Prostate gland (tissue), 2 donors: Measurements from ENCODE around the gene KLHL26. TPM values are rescaled to one million over a fixed set of nuclear protein-coding genes. Genes with fewer than 3 reads are reported as not detected.

ENCODE experiments used
- DNase-seq: peaks from one replicate; pipeline ENCODE4 v3.0.0-alpha.2; 2019; ENCODE audit warnings: low spot score
- H3K27ac ChIP-seq, 2 donors: fragments of 200-600 bp; sonication (generic); 2 replicates each; pipeline ENCODE4 v1.5.1; 2017 to 2019
- H3K27me3 ChIP-seq: fragments of 200-600 bp; sonication (generic); replicated peaks from 2 replicates; pipeline ENCODE4 v1.5.1; 2019; ENCODE audit not compliant: insufficient read depth
- H3K36me3 ChIP-seq, 2 donors: fragments of 200-600 bp; sonication (generic); 1 replicate in 1 of 2; 2 replicates in 1 of 2; pipeline versions ENCODE4 v1.5.1 to v1.8.1; 2017 to 2019
- H3K4me1 ChIP-seq: fragments of 200-600 bp; sonication (generic); replicated peaks from 2 replicates; pipeline ENCODE4 v1.5.1; 2019
- H3K4me3 ChIP-seq, 2 donors: fragments of 200-600 bp; sonication (generic); 2 replicates each; pipeline ENCODE4 v1.5.1; 2017 to 2019
- H3K9me3 ChIP-seq: fragments of 200-600 bp; sonication (generic); 2 replicates; pipeline ENCODE4 v1.5.1; 2017
- POLR2A ChIP-seq: fragments of 450-650 bp; IDR thresholded peaks from one replicate; pipeline ENCODE4 v1.6.1; 2016; ENCODE audit warnings: antibody characterized with exemption, mild to moderate bottlenecking
- POLR2AphosphoS5 ChIP-seq: sonication (generic); formaldehyde crosslinking; IDR thresholded peaks from one replicate; pipeline ENCODE4 v1.6.1; 2017; ENCODE audit warnings: antibody characterized with exemption
- WGBS: methylation state at CpG from one replicate; pipeline ENCODE4 v1.1.5; 2018; 5-methylcytosine and 5-hydroxymethylcytosine counted together
- intact Hi-C: fragments of 100-400 bp; cut with DNase I; formaldehyde crosslinking; loops from one replicate; pipeline ENCODE4 v1.14.2; 2022
- total RNA-seq, 2 donors: library from RNA; depleted of rRNA; stranded (reverse); fragments of >200 nt; gene quantifications; one replicate each; pipeline ENCODE4 v1.1.0, GENCODE V29; 2016
- TF ChIP-seq, protein P1 (sequence below), 4 experiments: fragments of 200-600 bp in 2 of 4; fragments of 450-650 bp in 2 of 4; sonication (generic) in 2 of 4; IDR thresholded peaks; 1 replicate in 3 of 4; 2 replicates in 1 of 4; pipeline ENCODE4 v1.5.1; 2016 to 2019; ENCODE audit warnings: antibody characterized with exemption in 4 of 4, mild to moderate bottlenecking in 2 of 4, moderate library complexity in 2 of 4

The KLHL26 gene
- total RNA-seq, 2 donors from 2014 or later: 9.1 to 18.4 TPM

DNA sequence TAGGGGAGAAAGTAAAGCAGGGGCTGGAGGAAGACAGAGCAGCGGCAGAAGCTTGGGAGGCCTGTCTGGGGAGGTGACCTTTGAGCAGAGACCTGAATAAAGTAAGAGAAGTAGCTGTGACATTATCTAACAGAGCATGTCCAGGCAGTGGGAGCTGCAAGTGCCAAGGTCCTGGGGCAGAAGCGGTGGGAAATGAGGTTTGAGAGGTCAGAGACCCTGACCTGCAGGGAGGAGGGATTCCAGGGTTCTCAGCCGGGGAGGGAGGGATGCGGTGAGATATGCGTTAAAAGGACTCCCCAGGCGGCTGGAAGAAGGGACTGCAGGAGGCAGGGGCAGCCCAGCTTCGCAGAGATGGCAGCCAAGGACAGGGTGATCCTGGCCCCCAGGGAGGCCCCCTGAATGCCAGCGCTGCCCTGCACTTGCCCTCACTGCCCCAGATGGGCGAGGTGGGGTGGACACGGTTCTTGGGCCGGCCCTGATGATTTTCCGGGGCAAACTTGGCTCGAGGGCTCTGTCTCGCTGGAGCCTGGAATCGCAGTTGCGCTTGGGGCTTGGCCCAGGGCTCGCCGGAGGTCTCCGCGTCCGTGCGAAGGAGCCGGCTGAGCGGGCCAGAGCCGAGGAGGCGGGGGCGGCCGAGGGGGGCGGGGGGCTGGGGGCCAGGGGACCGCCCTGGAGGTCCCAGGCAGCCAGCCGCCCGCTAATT lies 33.4 kb upstream of the KLHL26 start:
- Histone ChIP-seq H3K4me1 (peaks cover 10% of the 10 kb centered on the region), H3K27me3 (peaks cover 16% of the 10 kb centered on the region), H3K36me3 (no peaks in the 10 kb centered on the region), H3K27ac (no peak overlapping the region), H3K9me3 (no peaks in the 10 kb centered on the region), H3K4me3 (no peak overlapping the region)
- intact Hi-C loops: no loop called here
- TF ChIP-seq, protein P1, sequence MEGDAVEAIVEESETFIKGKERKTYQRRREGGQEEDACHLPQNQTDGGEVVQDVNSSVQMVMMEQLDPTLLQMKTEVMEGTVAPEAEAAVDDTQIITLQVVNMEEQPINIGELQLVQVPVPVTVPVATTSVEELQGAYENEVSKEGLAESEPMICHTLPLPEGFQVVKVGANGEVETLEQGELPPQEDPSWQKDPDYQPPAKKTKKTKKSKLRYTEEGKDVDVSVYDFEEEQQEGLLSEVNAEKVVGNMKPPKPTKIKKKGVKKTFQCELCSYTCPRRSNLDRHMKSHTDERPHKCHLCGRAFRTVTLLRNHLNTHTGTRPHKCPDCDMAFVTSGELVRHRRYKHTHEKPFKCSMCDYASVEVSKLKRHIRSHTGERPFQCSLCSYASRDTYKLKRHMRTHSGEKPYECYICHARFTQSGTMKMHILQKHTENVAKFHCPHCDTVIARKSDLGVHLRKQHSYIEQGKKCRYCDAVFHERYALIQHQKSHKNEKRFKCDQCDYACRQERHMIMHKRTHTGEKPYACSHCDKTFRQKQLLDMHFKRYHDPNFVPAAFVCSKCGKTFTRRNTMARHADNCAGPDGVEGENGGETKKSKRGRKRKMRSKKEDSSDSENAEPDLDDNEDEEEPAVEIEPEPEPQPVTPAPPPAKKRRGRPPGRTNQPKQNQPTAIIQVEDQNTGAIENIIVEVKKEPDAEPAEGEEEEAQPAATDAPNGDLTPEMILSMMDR (IDR thresholded peaks at IDR 0.05): no peak
- no peak for TF ChIP-seq POLR2AphosphoS5
- no peak for TF ChIP-seq POLR2A
- no peak for DNase-seq
- 20% methylated on average over 24 of the region's 32 CpGs for WGBS

DNA sequence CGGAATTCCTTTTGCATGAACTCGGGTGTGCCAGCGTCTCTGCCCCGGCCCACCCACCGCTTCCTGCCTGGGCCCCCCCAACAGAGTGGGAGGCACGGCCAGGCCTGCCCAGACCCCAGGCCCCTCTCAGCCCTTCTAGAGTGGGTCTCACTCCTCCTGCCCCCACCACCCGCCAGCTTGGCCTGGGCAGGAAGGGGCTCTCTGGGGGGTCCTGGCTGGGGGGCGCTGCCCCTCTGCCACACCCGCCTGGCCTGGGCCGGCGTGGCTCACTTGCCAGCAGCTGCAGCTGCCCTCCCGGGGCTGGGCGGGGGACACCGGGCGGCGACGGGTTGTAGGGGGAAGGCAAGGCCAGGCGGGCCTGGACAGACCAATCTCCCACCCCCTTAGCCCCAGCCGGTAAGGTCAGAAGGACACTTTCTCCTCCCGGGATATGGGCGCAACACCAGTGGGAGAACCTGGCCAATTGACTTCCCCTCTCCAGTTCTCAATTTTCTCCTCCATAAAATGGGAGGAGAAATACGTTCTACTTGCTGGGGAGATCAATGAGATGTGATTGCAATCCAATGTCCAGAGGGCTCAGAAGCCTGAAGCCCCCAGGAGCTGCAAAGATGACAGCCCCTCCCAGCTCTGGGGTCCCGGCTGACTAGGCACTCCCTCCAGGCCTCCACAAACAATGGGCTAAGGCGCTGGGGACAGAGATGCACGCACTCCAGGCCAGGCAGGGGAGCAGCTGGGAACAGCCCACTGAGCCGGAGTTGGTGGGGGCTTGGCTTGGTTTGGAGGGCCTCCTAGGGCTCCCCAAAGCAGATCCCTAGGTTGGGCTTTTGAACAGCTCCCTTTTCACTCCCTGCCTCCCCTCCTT lies 32.6 kb upstream of the KLHL26 start:
- H3K4me1 ChIP-seq: peaks cover 10% of the 10 kb centered on the region
- no peaks in the 10 kb centered on the region for H3K36me3 ChIP-seq
- H3K9me3 ChIP-seq: no peaks in the 10 kb centered on the region
- 55% methylated on average over 15 of the region's 26 CpGs for WGBS
- TF ChIP-seq, protein P1 (IDR thresholded peaks at IDR 0.05): no peak
- TF ChIP-seq POLR2AphosphoS5 (no peak), POLR2A (no peak)
- no peak overlapping the region for H3K4me3 ChIP-seq
- DNase-seq: no peak
- H3K27me3 ChIP-seq: peaks cover 23% of the 10 kb centered on the region
- intact Hi-C loops: no loop called here
- no peak overlapping the region for H3K27ac ChIP-seq

DNA sequence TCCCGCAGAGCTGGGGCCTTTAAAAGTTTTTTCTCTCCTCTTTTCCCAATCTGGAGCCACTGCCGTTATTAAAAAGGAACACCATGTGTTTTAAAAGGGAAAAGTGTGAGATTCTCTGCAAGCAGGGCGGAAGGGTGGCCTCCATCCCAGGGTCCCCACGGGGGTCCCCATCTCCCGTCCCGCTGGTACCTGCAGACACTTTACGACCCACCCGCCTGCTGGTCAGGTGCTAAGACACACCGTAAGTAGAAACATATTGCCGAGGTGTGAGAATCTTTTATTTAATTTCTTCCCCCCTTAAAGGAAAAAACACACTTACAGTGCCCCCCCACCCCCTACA lies 32.0 kb upstream of the KLHL26 start:
- 58% methylated on average over 10 of the region's 10 CpGs for WGBS
- peaks cover 28% of the 10 kb centered on the region for H3K27me3 ChIP-seq
- H3K36me3 ChIP-seq: no peaks in the 10 kb centered on the region
- no peak overlapping the region for H3K27ac ChIP-seq
- no peaks in the 10 kb centered on the region for H3K9me3 ChIP-seq
- intact Hi-C loops: no loop called here
- TF ChIP-seq POLR2AphosphoS5 (no peak), POLR2A (no peak)
- TF ChIP-seq, protein P1 (IDR thresholded peaks at IDR 0.05): no peak
- DNase-seq: no peak
- H3K4me1 ChIP-seq: peaks cover 10% of the 10 kb centered on the region
- no peak overlapping the region for H3K4me3 ChIP-seq

DNA sequence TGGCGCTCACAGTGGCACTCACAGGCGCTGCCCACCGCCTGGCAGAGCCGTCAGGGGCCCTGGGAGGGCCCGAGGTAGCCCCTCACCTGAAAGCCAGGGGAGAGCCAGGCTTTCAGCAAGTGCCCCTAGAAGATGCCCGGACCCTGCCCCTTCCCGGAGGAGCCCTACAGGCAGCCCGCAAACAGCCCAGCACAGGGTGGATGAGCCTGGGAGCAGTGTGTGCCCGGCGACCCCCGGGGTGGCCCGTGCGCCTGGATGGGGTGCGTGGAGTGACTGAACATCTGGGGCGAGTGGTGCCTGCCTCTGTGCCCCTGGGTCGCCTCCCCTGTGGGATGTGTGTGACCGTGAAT lies 31.7 kb upstream of the KLHL26 start:
- TF ChIP-seq POLR2AphosphoS5 (no peak), POLR2A (no peak)
- TF ChIP-seq, protein P1 (IDR thresholded peaks at IDR 0.05): no peak
- 35% methylated on average over 11 of the region's 17 CpGs for WGBS
- Histone ChIP-seq H3K27ac (no peak overlapping the region), H3K36me3 (no peaks in the 10 kb centered on the region), H3K4me1 (peaks cover 10% of the 10 kb centered on the region), H3K4me3 (no peak overlapping the region), H3K27me3 (peaks cover 31% of the 10 kb centered on the region), H3K9me3 (no peaks in the 10 kb centered on the region)
- intact Hi-C loops: no loop called here
- no peak for DNase-seq
